Measurements from ENCODE around the gene RTKN. TPM values are rescaled to one million over a fixed set of nuclear protein-coding genes. Genes with fewer than 3 reads are reported as not detected.

Gene RTKN
- polyA plus RNA-seq, 2 of the 4 experiments (the other 2 are of a cell fraction) = 15.1 to 20.1 TPM

DNA sequence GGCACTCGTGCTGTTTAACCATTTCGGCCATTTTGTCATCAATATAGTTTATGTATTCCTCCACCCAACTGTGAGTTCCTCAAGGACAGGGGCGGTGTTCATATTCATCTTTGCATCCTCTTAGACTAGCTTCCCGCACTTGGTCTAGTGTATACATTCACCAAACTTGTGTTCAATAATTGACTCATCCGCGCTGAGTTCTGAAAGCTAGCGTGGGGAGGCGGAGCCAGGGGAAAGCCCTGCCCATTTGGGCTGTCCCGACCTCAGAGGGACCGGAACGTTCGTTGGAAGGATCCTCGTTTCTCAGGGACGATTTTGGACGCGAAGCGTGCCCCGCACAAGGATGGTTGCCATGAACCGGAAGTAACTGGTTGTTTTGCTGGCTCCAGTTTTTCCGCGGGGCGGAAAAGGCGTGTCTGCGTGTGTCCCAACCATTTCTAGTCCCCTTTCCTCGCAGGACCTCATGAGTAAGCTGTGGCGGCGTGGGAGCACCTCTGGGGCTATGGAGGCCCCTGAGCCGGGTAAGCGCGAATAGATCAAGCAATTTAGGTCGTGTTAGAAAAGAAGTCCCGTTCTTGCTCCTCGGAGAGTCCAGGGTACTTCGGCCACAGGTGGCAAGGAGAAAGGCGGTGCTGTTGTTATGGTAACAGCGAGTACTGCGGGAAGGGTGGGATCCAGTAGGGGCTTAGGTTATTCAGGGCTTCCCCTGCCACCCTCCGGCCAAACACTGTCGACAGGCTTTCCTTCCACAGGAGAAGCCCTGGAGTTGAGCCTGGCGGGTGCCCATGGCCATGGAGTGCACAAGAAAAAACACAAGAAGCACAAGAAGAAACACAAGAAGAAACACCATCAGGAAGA, 13.1 kb upstream of the RTKN start, which contains the start of gene INO80B (continued):
- TF ChIP-seq MAFK (IDR thresholded peaks at IDR 0.05; ENCODE audit: partially characterized antibody) (peak; percentile 78), JUN (IDR thresholded peaks at IDR 0.05) (peak; percentile 80 to 98; a peak in 4 of 5 replicates), HEYL (CRISPR knock-in tag; IDR thresholded peaks at IDR 0.05) (no peak)

DNA sequence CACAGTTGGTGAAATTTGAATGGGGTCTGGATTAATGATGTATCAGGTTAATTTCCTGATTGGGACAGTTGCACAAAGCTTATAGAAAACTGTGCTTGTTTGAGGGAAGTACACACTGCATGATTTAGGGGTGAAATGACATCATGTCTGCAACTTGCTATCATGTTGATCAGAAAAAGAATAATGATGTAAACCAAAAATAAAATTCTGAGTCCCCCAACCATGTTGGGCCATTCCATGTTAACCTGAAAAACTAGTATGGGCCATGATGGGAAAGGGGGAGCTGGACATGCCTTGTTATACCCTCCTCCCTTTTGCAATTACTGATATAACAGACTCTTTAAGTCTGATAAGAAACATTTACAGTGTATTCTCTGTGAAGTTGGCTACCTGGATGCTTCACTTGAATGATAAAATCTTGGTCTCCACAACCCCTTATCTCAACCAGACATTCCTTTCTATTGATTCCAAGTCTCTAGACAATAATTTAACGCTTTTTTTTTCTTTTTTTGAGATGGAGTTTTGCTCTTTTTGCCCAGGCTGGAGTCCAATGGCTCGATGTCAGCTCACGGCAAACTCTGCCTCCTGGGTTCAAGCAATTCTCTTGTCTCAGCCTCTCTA, 8.9 kb upstream of the RTKN start:
- CTCF ChIA-PET = interaction anchor here (0.6 to 1.0 kb wide), 2 partner anchors 10 to 204 kb away, joined by 3 read pairs; no protein-coding TSS in a partner anchor
- ATAC-seq = no peak
- no peak for DNase-seq (ENCODE audit: low read depth in 1 of 2, low spot score in 1 of 2)
- Histone ChIP-seq H3K27ac (no peak overlapping the region), H3K4me1 (peaks cover 14% of the 10 kb centered on the region), H3K4me3 (no peak overlapping the region), H3K9me3 (no peaks in the 10 kb centered on the region), H3K4me2 (no peak overlapping the region)
- no peak for FAIRE-seq
- no peak for TF ChIP-seq RNF2 (IDR thresholded peaks at IDR 0.05; ENCODE audit: borderline replicate concordance, low read depth)
- no peak for TF ChIP-seq EHMT2 (IDR thresholded peaks at IDR 0.05; ENCODE audit: low read depth)
- TF ChIP-seq, protein P1, sequence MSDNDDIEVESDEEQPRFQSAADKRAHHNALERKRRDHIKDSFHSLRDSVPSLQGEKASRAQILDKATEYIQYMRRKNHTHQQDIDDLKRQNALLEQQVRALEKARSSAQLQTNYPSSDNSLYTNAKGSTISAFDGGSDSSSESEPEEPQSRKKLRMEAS (IDR thresholded peaks at IDR 0.05) = no peak
- TF ChIP-seq MAZ (IDR thresholded peaks at IDR 0.05; ENCODE audit: borderline replicate concordance, low read depth, low read length) = no peak
- no peak for TF ChIP-seq CHD4 (IDR thresholded peaks at IDR 0.05; ENCODE audit: borderline replicate concordance)
- no peak for TF ChIP-seq KDM5A (IDR thresholded peaks at IDR 0.05)
- TF ChIP-seq, protein P2, sequence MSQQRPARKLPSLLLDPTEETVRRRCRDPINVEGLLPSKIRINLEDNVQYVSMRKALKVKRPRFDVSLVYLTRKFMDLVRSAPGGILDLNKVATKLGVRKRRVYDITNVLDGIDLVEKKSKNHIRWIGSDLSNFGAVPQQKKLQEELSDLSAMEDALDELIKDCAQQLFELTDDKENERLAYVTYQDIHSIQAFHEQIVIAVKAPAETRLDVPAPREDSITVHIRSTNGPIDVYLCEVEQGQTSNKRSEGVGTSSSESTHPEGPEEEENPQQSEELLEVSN (IDR thresholded peaks at IDR 0.05; ENCODE audit: borderline replicate concordance, low read depth) = no peak
- no peak for TF ChIP-seq RAD21 (conservative IDR thresholded peaks at IDR 0.05 in 1 of 2, IDR thresholded peaks at IDR 0.05 in 1 of 2)
- TF ChIP-seq, protein P3, sequence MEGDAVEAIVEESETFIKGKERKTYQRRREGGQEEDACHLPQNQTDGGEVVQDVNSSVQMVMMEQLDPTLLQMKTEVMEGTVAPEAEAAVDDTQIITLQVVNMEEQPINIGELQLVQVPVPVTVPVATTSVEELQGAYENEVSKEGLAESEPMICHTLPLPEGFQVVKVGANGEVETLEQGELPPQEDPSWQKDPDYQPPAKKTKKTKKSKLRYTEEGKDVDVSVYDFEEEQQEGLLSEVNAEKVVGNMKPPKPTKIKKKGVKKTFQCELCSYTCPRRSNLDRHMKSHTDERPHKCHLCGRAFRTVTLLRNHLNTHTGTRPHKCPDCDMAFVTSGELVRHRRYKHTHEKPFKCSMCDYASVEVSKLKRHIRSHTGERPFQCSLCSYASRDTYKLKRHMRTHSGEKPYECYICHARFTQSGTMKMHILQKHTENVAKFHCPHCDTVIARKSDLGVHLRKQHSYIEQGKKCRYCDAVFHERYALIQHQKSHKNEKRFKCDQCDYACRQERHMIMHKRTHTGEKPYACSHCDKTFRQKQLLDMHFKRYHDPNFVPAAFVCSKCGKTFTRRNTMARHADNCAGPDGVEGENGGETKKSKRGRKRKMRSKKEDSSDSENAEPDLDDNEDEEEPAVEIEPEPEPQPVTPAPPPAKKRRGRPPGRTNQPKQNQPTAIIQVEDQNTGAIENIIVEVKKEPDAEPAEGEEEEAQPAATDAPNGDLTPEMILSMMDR (IDR thresholded peaks at IDR 0.05) = no peak
- TF ChIP-seq FOSL2 (IDR thresholded peaks at IDR 0.05) = no peak
- TF ChIP-seq FOSL2 (CRISPR knock-in tag; IDR thresholded peaks at IDR 0.05) = no peak
- no peak for TF ChIP-seq ZNF302 (CRISPR knock-in tag; IDR thresholded peaks at IDR 0.05)
- TF ChIP-seq, protein P4, sequence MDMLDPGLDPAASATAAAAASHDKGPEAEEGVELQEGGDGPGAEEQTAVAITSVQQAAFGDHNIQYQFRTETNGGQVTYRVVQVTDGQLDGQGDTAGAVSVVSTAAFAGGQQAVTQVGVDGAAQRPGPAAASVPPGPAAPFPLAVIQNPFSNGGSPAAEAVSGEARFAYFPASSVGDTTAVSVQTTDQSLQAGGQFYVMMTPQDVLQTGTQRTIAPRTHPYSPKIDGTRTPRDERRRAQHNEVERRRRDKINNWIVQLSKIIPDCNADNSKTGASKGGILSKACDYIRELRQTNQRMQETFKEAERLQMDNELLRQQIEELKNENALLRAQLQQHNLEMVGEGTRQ (IDR thresholded peaks at IDR 0.05) = no peak
- WGBS (ENCODE audit: missing lambda C conversion rate) = 66% methylated on average over 3 of the region's 3 CpGs
- POLR2A ChIA-PET = no interaction called here

DNA sequence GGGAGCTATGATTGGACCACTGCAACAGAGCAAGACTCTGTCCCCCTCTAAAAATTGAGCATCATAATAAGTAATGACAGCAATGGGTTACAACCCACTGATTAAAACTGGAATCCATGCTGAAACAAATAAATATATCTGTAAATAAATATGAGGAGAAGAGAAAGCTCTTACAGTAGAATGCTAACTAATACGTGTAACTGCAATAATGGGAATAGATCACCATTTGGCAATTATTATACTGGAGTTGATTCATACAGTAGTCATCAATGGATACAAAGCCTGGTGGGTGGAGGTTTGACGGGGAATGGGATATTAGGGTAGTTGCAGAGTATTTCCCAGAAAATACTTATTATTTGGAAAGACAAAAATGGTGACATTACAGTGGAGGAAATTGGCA, 7.0 kb upstream of the RTKN start:
- Histone ChIP-seq H3K9me3 (no peaks in the 10 kb centered on the region), H3K4me2 (no peak overlapping the region), H3K4me1 (peaks cover 23% of the 10 kb centered on the region), H3K27ac (no peak overlapping the region), H3K4me3 (no peak overlapping the region)
- POLR2A ChIA-PET = interaction anchor here (1.1 kb wide), 1 partner anchor 9 kb away, joined by 3 read pairs; no protein-coding TSS in a partner anchor
- TF ChIP-seq KDM5A (IDR thresholded peaks at IDR 0.05) (no peak), RARB (CRISPR knock-in tag; IDR thresholded peaks at IDR 0.05) (no peak), EHF (CRISPR knock-in tag; IDR thresholded peaks at IDR 0.05) (no peak), HOXB13 (CRISPR knock-in tag; IDR thresholded peaks at IDR 0.05; ENCODE audit: low read depth) (no peak), CBX8 (IDR thresholded peaks at IDR 0.05) (no peak), TP53 (CRISPR knock-in tag; IDR thresholded peaks at IDR 0.05) (no peak), KDM1A (IDR thresholded peaks at IDR 0.05; ENCODE audit: low read depth) (no peak), MAFK (IDR thresholded peaks at IDR 0.05; ENCODE audit: partially characterized antibody) (no peak)
- ATAC-seq = no peak
- CTCF ChIA-PET = interaction anchor here (0.6 to 0.8 kb wide), 2 partner anchors 9 to 158 kb away, joined by 3 to 4 read pairs; no protein-coding TSS in a partner anchor
- no peak for DNase-seq (ENCODE audit: low read depth in 1 of 2, low spot score in 1 of 2)
- WGBS (ENCODE audit: missing lambda C conversion rate) = 58% methylated on average over 2 of the region's 2 CpGs
- FAIRE-seq = no peak

Data from A549 (cell line).